ENCODE measurements around the gene FAM184A.

The FAM184A gene

DNA sequence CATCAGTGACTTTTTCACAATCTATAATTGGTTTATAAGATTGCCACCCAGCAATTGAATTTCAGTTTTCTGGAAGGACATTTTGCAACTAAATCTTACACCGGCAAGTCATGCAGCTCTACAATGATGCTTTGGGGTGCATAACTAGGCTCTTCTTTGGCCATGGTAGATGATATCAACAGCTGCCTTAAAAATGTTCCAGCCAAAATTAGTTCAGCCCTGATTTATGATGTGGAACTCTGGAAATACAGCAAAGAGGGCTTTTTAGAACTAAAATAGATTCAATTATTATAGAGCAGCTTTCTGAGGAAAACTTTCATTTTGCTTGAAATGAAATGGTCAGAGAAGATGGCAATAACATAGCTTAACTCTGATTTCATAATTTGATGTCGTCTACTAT lies 125.1 kb downstream of the FAM184A start:
- no peak for FAIRE-seq

DNA sequence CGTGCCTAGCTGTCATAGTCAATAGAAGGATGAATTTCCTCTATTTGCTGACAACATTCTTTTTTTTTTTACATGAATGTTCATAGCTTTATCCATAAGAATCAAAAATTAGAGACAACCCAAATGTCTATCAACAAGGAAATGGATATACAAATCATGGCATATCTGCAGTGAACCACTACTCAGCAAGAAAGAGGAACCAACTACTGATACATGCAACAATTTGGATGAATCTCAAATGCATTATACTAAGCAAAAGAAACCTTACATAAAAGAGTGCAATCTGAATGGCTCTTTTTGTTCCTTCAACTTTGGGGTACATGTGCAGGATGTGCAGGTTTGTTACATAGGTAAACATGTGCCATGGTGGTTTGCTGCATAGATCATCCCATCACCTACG lies 125.8 kb downstream of the FAM184A start:
- FAIRE-seq: no peak

DNA sequence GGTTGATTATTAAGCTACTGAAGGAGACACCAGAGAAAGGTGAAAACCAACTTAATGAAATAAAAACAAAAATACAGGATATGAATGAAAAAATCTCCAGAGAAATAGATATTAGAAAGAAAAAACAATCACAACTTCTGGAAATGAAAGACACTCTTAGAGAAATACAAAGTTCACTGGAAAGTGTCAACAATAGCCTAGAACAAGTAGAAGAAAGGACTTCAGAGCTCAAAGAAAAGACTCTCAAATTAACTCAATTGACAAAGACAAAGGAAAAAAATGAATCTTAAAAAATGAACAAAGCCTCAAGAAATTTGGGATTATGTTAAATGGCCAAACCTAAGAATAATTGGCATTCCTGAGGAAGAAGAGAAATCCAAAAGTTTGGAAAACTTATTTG lies 133.2 kb downstream of the FAM184A start:
- FAIRE-seq: no peak

DNA sequence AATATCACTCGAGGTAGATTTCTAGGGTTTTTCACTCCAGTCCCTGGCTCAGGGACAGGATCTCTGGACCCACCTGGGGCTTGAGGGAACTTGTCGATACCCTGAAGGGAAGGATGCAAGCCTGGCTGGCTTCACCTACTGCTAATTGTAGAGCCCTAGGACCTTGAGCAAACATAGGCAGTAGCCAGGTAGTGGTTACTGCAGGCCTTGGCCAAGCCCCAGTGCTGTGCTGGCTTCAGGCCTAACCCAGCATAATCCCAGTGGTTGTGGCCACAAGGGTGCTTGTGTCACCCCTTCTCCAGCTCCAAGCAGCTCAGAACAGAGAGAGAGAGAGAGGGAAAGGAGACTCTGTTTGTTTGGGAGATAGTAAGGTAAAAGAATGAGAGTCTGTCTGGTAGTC lies 137.7 kb downstream of the FAM184A start:
- FAIRE-seq: no peak

DNA sequence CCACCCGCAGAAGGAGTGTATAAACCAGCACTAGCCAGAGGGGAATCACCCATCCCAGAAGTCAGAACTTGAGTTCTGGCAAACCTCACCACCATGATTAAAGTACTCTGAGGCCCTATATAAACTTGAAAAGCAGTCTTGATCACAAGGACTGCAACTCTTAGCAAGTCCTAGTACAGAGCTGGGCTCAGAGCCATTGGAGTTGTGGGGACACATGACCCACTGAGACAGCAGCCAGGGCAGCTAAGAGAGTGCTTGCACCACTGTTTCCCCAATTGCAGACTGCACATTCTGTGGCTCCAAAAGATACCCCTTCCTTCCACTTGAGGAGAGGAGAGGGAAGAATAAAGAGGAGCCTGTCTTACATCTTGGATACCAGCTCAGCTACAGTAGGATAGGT lies 138.8 kb downstream of the FAM184A start:
- no peak for FAIRE-seq

DNA sequence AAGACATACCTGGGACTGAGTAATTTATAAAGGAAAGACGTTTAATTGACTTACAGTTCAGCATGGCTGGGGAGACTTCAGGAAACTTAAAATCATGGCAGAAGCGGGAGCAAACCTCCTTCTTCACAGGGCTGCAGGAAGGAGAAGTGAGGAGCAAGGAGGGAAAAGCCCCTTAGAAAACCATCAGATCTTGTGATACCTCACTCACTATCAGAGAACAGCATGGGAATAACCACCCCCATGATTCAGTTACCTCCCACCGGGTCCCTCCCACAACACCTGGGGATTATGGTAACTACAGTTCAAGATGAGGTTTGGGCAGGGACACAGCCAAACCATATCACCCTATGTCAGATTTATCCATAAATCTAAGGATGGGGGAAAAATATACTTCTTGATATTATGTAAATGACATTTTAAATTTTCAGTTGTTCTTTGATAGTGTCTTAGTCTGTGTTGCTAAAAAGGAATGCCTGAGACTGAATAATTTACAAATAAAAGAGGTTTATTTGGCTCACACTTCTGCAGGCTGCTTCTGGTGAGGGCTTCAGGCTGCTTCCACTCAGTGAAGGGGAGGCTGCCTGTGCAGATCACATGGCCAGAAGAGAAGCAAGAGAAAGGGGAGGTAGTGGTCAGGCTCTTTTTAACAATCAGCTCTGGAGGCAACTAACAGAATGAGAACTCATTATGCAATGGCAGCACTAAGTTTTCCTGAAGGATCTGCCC lies 142.3 kb downstream of the FAM184A start:
- no peak for FAIRE-seq

DNA sequence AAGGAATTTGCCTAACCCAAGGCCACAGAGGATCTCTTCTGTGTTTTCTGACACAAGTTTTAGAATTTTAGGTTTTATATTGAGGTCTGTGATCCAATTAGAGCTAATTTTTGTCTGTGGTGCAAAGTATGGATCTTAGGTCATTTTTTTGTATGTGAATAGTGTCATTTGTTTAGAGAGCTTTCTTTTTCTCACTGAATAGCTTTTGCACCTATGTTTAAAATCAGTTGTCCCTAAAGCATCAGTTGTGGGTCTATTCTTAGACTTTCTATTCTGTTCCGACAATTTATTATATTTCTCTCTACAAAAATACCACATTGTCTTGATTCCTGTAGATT lies 143.2 kb downstream of the FAM184A start:
- FAIRE-seq: no peak

DNA sequence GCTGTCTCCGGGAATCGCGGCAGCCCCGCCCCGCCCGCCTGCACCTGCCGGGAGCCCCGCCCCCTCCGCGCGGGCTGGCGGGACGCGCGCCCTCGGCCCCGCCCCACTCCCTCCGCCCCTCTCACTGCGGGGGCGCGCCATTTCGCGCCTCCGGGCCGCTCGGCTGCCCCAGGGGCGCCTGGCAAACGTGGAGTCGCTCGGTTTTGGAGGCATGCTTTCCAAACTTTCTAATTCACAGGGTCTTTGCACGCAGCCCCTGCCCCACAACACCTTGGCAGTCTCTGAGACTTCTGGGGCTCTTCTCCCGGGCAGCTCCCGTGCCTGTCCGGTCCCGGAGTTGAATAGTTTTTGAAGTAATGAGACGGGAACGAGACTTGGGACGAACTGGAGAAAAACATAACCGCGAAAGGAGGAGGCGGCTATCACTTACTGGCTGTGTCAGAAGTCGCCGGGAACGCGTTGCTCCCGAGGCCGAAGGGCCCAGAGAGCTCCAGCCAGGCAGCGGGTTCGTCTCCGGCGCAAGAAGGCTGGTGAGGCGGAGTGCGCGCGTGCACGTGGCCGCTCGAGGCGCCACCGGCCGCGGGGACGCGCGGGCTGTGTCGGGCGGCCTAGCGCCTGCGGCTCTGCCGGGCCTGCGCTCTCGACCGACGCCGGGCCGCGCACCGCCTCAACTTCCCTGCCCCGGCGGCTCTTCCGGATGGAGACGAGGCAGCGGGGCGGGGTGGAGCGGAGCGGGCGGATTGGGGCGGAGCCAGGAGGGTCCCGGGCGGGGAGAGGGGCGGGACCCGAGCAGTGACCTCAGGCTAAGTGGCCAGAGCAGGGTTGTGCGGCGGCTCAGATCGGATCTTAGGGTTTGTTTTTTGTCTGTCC lies 143.8 kb downstream of the FAM184A start, which contains the start of gene MCM9:
Gene MCM9, minus strand, starts transcription at position 699 of the 870 bp plus-strand sequence. CDS start 3,436 bp downstream, outside the sequence.
- no peak for FAIRE-seq

DNA sequence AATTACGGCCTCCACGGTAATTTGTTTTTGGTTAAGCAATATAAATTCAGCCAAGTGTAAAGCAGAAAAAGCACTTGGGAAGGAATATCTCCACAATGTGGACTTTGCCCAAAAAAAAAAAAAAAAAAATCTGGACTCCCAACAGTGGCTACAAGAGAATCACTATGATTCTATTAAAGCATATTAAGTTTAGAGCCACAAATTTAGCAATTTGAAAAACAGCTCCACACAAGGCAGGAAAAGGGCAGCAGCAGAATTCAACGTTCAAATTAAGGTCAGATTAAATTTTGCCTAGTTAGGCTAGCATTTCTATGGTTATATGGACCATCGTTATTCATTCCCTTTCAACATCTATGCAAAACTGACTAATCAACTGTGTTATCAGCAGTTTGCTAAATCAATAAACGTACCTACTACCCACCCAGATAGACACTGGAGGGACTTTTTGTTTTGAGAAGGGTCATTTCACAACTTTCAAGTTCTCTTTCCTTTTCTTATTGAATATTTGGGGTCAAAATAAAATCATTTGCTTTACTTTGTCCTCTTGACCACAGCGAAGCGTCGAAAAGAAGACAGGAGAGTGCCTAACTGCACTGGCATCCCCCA lies 144.5 kb downstream of the FAM184A start:
- FAIRE-seq: no peak

DNA sequence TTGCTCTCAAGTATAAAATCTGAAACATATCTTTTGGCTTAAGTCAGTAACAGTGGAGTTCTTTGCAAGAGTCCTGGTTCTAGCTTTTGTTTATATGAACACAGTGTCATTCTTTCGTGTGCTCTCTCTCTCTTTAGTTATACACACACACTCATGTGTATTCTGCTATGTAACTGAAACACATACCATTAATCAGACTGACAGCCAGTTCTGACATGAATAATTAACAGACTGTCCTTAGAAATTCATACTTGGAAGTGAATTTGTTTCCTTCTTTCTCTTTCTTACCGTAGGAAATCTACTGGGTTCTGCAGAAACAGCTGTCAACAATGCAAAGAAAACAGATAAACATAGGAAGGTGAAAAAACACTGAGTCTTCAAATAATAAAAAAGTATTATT lies 146.0 kb downstream of the FAM184A start:
- FAIRE-seq: no peak

DNA sequence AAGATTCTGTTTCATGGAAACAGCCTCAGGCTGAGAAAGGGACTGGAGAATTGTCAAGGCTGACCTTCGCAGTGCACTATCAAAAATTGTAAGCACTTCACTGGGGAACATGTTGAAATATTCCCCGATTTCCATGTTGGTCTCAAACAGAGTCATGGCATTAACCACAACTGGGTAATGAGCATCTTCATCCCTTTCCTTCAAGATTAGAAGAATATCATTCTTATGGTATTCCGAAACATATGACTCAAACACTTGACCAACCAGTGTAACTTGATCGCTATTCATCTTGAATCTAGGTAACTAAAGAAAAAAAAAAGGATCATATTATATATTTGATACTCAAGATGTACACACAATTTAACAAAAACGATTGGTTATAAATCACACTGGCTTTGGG lies 147.0 kb downstream of the FAM184A start:
- FAIRE-seq: no peak

DNA sequence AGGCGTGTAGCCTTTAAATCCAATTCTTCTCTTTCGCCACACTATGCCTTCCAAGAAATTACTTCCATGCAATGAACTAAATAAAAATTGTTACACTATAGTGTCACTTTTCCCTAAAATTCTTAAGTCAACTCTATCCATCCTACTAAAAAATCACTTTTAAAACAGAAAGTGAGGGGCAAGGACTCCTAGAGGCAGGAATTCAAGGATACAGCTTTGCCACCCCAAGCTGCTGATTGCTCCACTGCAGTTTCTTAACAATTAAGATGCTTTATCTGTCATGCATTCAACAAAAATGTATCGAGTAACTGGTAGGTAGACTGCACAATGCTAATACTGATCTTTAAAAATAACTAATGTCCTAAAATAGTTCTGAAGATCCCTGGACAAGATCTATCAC lies 147.8 kb downstream of the FAM184A start:
- no peak for FAIRE-seq

DNA sequence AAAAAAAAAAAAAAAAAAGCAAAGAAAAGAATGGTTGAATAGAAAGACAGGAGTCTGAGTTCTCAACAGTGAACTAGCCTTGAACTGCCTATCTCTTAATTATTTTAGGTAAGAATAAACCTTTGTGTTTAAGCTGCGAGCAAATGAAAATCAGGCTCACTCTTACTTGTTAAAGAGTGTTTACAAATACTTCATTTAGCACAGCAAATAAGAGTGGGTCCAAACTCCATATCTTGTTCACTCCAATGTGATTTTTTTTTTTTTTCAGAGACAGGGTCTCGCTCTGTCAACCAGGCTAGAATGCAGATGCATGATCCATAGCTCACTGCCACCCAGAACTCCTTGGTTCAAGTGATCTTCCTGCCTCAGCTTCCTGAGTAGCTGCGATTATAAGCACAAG lies 155.4 kb downstream of the FAM184A start:
- no peak for FAIRE-seq

DNA sequence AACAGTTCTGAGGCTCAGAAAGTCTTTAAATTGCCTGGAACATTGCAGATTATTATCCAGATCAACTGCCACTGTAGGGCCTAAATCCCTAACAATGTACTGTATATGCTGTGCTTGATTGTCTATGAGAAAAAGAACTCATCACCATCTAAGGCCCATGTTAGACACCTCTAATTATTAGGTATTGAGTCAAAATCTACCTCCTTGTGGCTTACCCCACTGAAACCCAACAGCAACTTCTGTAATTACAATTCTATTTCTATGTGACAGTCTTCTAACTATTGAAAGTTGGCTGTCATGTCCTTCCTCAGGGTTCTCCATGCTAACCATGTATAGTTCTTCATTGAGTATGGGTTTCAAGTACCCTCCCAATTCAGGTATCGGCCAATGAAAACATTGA lies 157.4 kb downstream of the FAM184A start:
- no peak for FAIRE-seq

DNA sequence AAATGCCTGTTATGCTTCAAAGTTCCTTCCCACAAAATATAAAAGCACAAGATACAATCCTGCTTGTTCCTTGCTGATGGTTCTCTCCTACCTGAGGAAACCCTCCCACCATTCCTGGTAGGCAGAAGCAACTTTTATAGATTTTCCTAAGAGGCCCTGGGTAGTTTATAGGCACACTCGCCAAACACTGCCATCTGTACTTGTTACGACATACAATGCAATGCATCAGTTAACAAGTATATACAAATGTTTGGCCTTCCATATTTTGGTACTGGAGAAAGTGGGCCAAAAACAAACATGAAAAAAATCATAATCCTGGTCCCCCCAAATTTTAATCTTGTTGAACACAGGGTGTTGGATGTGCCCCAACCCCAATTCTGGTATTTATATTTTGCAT lies 160.1 kb downstream of the FAM184A start:
- FAIRE-seq: no peak

DNA sequence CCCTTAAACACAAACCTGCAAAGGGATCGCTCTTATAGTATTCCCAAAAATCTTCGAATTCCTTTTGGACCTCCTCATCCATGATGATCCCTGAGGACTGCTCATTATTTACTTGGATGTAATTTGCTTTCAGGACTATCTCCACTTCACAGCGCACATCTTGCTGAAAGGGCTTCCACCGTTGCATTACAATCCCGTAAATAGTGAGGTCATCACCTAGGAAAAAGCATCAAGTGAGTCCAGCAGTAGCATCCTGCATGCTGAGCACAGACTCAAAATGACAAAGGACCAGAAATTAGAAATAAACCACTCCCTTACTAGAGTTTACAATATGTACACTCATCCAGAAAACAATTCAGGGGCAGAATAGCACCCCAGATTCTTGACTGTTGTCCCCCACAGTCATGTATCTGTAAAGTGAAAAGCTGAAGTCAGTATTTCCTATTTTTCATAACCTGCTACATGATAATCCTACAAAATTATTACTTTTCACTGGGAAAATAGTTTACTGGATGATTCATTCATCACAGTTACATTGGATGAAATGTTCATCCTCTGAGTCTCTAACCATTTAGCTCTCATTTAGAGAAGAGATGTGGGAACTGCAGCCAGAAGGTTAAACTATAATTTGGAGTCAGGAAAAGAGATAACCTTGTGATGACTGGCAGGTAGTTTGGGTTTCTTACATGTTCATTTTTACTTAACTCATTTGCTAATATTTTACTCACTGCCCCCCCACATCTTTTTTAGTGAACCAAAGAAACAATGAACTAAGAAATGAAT lies 160.7 kb downstream of the FAM184A start:
- no peak for FAIRE-seq

DNA sequence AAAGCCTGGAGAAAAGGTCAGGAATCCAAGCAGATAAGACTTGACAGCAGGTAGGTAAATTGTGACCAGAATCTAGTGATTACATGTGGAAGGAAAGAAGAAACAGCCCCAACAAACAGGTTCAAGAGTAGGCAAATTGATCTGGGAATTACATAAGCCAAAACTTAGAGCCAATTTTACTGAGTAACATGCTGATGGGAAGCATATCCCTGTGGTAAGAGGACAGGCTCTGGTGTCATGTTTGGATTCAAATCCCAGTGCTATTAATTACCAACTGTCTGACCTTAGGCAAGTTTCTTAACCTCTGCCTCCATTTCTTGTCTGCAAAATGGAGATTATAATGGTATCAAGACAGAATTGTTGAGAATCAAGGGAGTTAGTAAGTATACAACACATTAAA lies 163.9 kb downstream of the FAM184A start:
- FAIRE-seq: no peak

DNA sequence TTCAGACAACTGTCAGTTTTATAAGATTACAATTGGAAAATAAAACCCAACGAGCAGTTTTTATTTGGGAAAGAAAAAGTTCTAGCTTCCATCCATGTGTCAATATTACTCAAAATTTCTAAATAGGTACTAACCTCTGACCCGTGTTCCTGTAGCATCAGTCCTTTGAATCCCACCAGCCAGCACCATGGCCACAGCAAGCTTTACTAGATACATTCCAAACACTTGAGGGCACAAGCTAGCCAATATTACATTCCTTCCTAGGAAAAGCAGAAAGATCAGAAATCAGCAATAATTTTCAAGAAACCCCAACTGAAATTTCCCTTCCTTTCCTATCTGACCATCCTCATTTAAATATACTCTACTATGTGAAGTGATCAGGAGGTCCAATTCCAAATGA lies 165.3 kb downstream of the FAM184A start:
- FAIRE-seq: no peak

DNA sequence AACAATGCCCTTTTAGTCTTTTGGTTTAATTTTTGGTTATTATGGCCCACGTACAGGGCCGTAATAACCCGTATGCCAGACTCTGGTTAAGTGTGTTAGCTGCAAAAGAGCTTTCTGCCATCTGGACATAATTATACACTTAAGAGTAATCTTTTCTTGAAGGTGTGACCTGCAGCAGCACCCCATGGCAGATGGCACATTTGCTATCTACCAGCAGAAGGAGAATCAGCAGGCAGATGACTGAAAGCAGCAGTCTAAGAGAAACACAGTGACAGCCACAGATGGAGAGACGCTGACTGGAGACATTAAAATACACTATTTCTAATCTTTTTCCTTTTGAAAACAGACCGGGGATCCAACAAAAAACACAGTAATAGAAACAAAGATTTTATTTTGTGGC lies 165.8 kb downstream of the FAM184A start:
- FAIRE-seq: no peak
